GM19239 (cell line): Measurements from ENCODE around the gene RPEL1.
"Not testable (repeated sequence)": the region's sequence is repeated elsewhere in the genome, so short reads cannot be mapped to it uniquely, and the experiment has no call there.

Source experiments
- DNase-seq: peaks from one replicate; pipeline ENCODE4 v3.0.0; 2011; ENCODE audit warnings: low spot score; ENCODE audit not compliant: insufficient read length
- FAIRE-seq: peaks from 2 replicates; lab custom pipeline; 2011; peaks lifted over from hg19 to GRCh38; lab: Jason Lieb, UNC

Gene RPEL1

DNA sequence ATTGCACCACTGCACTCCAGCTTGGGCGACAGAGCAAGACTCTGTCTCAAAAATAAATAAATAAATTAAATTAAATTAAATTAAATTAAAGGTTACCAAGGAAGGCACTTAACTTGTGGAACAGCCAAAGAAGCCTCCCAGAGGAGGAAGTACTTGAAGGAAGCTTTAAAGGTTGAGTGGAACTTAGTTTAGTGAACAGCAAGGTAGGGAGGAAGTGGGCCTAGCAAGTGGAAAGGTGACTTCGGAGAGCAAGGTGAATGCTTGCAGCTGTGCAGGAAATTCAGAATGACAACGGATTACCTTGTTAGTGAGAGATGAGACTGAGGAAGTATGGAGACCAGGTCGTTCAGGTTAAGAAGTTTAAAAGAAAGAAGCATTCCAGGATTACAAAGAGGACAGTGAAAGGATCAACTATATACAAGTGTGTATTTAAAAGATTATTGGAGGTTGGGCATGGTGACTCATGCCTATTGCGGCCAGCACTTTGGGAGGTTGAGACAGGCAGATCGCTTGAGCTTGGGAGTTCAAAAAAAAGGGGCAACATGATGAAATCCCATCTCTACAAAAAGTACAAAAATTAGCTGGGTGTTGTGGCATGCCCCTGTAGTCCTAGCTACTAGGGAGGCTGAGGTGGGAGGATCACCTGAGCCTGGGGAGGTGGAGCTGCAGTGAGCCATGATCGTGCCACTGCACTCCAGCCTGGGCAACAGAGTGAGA is 12.8 kb upstream of the RPEL1 start:
- DNase-seq (no peak), FAIRE-seq (no peak)

DNA sequence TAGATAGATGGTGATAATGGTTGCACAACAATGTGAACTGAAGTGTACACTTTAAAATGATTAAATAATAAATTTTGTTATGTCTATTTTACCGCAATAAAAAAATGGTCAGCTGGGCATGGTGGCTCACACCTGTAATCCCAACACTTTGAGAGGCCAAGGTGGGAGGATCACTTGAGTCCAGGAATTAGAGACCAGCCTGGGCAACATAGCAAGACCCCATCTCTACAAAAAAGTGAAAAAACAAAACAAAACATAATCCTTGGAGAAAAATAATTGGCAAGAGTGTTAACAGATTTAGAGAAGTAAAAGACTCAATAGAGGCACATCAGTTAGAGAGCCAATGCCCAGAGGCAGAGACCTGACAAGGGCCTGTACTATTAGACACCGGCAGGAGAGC is 9.9 kb upstream of the RPEL1 start:
- FAIRE-seq (no peak), DNase-seq (no peak)

DNA sequence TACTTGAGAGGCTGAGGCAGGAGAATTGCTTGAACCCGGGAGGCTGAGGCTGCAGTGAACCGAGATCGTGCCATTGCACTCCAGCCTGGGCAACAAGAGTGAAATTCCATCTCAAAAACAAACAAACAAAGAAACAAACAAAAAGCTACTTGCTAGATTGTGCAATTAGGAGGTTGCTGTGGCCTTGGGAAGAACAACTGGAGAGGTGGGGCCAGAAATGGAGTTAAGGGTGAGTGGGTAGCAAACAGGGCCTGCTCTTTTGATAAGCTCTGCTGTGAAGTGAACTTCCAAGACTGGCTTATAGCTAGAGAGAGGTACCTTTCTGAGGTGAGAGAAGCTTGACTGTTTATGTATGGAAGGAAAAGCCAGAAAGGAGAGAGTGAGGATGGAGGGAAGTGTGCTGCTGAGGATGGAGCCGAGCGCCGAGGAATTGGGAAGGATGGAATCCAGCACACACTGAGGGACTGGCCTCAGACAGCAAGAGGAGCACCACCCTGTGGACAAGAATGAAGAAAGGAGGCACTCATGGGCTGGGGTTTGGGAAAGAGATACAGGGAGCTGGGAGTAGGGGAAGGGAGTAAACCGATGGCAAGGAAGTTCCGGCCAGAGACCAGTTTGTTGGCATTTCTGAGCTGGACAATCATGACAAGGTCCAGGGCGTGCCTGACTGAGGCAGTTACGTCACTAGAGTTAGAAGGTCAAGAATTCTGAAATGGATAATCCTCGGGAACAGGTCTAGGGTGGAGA is 7.0 kb upstream of the RPEL1 start:
- DNase-seq (no peak), FAIRE-seq (no peak)

DNA sequence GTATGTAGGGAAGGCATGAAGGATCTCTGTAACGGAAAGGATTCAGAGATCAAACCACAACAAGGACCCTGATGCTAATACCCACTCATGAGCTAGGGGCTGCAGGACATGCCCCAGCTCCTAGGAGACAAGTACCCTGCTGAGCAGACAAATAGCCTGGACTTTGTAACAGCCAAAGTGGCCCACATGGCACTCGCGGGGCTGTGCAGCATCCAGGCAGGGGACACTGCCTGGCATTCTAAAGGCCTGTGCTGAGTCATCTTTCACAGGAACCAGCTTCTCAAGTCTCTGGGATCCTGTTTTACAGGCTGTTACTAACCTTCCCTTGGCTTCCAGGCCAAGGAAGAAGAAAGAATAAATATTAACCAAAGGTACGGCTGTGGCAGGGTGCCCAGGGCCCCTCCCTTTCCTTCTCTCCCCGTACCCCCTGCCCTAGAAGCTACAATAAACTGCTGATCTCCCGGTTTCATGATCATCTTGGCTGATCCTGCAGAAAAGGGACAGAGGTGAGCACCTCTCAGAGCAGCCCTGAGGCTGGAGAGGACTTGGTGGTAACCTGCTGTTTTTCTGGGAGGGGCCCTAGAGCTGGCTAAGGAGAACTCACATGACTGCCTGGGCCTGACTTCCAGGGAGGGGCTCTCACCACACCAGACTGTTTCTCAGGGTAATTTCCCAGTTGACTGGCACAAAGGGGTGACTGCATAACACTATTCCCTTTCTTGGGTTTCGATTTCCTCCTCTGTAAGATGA is 4.2 kb upstream of the RPEL1 start:
- DNase-seq = no peak
- FAIRE-seq = no peak

DNA sequence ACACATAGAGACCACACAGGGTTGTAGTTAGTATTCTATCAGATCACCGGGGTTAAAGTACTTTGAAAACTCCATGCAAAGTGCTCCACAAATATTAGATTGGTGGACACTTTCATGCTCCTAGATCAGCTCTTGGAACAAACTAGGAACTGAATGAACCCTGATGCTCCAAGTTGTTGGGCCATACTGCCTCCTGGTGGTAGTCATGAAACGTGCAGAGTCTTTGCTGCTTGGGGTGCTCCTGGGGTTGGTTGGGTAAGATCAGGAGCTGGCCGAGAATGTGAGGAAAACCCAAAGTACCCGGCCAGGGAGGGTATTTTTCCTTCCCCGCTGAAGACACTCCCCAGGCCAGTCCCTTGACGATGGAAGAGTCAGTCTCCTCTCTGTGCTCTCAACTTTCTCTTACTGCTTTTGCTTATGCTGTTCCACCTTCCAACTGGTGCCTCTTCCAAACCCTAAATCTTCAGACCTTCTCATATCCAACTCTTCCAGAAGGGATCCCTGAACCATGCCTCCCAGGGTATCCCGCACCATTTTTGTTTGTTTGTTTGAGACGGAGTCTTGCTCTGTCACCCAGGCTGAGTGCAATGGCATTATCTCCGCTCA is 918 bp upstream of the RPEL1 start:
- FAIRE-seq (peak; percentile 84), DNase-seq (peak; percentile 83)

DNA sequence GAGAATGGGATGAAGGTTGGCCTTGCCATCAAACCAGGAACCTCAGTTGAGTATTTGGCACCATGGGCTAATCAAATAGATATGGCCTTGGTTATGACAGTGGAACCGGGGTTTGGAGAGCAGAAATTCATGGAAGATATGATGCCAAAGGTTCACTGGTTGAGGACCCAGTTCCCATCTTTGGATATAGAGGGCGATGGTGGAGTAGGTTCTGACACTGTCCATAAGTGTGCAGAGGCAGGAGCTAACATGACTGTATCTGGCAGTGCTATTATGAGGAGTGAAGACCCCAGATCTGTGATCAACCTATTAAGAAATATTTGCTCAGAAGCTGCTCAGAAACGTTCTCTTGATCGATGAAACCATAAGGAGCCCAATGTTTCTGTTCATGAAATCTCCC is 637 bp downstream of the RPEL1 start:
- no peak for FAIRE-seq

DNA sequence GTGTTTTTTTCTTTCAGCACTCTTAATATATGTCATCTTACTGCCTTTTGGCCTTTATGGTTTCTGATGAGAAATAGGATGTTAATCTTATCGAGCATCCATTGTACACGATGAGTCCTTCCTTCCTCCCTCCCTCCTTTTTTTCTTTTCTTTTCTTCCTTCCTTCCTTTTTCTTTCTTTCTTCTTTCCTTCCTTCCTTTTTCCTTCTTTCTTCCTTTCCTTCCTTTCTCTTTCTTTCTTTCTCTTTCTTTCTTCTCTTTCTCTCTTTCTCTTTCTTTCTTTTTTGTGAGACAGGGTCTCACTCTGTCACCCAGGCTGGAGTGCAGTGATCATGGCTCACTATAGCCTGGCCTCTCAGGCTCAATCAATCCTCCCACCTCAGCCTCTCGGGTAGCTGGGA is 8.4 kb downstream of the RPEL1 start:
- FAIRE-seq (no peak), DNase-seq (no peak)

More for the DNA sequence above, 637 bp downstream of the RPEL1 start:
- no peak for DNase-seq

DNA sequence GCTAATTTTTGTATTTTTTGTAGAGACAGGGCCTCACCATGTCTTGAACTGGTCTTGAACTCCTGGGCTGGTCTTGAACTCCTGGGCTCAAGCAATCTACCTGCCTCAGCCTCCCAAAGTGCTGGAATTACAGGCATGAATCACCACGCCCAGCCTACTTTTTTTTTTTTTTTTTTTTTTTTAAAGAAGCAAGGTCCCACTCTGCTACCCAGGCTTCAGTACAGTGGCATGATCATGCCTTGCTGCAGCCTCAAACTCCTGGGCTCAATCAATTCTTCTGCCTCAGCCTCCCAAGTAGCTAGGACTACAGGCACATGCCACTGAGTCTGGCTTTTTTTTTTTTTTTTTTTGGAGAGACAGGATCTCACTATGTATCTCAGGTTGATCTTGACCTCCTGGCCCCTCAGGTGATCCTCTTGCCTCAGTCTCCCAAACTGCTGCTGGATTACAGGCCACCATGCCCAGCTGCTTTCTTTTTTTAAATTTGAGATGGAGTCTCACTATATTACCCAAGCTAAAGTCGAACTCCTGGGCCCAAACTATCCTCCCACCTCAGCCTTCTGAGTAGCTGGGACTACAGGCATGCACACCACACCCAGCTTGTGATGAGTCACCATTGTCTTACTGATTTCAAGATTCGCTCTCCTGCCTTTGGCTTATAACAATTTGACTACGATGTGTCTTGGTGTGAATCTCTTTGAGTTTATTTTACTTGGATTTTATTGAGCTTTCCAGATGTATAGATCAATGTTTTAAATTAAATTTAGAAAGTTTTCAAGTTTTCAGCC is 9.0 kb downstream of the RPEL1 start:
- no peak for FAIRE-seq
- DNase-seq = no peak

DNA sequence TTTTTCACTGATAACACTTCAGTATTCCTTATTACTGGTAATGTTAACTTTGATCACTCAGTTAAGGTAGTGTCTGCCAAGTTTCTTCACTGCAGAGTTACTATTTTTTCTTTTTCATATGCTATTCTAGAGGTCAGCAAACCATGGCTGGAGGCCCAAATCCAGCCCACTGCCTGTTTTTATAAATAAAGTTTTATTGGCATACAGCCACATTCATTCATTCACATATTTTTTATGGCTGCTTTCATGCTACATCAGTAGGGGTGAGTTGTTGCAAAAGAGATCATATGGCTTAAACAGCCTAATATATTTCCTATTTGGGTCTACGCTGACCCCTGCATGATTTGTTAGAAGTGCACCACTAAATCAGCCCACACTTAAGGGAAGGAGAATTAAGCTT is 10.9 kb downstream of the RPEL1 start:
- DNase-seq (no peak), FAIRE-seq (no peak)

DNA sequence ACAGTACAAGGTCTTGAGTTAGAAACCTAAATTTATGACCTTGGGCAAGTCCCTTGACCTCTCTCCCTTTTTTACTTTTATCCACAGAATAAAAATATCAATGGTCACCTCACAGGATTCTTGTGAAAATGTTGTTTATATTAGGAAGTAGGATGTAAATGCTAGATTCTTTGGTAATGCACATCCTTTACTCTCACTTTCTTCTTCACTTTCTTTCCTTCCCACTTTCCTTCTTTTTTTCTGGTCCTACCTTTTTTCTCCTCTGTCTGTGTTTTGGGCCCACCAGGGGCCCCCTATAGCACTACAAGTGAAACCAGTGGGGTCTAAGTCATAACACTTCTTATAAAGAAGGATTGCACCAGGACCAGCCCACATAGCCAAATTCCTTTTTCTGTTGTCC is 12.1 kb downstream of the RPEL1 start:
- FAIRE-seq = no peak

DNA sequence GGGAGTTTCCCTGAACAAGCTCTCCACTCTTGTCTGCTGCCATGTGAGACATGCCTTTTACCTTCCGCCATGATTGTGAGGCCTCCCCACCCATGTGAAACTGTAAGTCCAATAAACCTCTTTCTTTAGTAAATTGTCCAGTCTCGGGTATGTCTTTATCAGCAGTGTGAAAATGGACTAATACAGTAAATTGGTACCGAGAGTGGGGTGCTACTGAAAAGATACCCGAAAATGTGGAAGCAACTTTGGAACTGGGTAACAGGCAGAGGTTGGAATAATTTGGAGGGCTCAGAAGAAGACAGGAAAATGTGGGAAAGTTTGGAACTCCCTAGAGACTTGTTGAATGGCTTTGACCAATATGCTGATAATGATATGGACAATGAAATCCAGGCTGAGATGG is 13.2 kb downstream of the RPEL1 start:
- FAIRE-seq, DNase-seq: not testable (repeated sequence)

More for the DNA sequence above, 12.1 kb downstream of the RPEL1 start:
- no peak for DNase-seq

DNA sequence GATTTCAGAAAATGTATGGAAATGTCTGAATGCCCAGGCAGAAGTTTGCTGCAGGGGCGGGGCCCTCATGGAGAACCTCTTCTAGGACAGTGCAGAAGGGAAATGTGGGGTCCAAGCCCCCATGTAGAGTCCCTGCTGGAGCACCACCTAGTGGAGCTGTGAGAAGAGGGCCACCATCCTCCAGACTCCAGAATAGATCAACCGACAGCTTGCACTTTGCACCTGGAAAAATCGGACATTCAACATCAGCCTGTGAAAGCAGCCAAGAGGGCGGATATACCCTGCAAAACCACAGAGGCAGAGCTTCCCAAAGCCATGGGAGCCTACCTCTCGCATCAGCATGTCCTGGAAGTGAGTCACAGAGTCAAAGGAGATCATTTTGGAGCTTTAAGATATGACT is 14.3 kb downstream of the RPEL1 start:
- FAIRE-seq (no peak), DNase-seq (no peak)

DNA sequence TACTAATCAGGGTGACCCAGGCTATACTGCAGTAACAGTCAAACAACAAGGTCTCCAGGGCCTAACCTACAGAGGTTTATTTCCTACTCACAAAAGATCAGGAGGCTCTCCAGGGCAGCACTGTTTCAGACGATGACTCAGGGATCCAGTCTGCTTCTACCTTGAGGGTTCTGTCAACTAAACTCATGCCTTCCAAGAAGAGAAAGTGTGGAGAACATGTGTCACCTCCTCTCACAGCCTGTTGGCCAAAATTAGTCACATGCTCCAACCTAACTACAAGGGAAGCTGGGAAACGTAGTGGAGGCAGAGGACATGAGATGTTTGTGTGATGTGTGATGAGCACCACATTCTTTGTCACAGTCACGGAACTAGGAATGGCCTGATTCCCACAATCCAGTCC is 16.5 kb downstream of the RPEL1 start:
- FAIRE-seq (no peak), DNase-seq (no peak)

DNA sequence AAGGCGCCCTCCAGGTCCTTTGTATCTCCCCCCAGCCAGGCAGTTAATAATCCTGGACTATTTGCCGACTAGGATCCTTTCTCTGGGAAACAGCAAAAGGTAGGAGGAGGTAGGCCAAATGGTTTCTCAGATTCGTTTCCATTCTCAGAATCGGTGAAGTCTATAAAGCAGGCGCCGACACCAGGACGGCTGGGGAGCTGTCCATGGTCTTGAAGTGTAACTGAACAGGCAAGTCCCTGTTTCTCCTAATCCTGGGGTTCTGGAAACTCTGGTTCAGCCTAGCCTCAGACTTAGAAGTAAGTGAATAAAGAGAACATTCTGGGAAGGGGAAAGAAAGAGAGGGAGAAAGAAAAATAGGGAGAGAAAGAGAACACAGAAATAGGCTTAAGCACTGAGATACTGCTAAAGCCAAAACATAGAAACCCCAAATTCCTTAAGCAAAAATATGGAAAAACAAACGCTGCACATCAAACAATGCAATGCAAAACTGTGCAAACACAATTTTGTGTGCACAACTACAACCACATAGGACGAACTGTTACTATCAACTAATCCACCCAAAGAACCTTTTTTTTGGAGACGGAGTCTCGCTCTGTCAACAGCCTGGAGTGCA is 20.1 kb downstream of the RPEL1 start:
- DNase-seq = no peak

DNA sequence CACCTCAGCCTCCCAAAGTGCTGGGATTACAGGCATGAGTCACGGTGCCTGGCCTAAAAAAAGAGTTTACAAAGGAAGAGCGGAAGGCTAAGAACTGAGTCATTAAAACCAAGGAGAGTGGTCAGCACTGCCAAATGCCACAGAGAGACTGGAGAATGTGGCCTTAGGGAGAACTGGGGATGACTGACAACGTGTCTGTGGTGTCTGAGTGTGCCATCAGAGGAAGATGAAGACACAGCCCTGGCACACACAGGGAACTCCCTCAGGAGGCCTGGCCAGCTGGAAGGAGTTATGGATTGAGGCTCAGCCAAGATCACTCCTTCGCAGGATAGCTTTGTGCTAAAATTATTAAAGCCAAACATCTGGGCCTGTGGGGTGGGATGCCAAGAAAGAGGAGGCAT is 27.4 kb downstream of the RPEL1 start:
- no peak for DNase-seq
- no peak for FAIRE-seq

More for the DNA sequence above, 20.1 kb downstream of the RPEL1 start:
- no peak for FAIRE-seq

DNA sequence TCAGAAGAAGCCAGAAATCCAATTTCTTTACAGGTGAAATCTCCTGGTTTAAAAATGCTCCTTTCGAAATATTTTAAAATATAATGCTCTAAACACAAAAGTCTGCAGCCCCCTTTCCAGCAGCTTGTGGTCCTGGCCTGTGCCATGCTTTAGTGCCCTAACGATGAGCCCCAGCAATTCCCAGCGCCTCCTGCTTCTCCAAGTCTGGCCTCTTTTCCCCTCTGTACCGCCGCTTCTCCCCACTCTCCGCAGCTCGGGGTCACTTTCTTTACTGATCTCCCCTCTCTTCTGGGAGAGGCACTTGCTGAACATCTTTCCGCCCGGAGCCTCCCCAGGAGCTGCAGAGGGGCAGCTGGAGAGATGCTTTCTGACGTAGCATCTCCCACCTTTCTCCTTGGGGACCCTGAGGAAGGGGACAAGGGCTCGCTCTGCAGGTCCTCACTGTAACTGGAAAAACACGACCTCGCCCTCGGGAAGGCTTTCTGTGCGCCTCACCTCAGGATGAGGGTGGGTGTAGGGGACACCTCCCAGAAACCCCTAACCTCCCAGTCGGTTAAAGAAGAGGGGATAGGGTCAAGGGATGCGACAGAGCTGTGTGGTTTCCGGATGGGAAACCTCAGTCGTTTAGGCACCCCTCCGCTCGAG is 30.7 kb downstream of the RPEL1 start:
- FAIRE-seq (no peak), DNase-seq (no peak)

DNA sequence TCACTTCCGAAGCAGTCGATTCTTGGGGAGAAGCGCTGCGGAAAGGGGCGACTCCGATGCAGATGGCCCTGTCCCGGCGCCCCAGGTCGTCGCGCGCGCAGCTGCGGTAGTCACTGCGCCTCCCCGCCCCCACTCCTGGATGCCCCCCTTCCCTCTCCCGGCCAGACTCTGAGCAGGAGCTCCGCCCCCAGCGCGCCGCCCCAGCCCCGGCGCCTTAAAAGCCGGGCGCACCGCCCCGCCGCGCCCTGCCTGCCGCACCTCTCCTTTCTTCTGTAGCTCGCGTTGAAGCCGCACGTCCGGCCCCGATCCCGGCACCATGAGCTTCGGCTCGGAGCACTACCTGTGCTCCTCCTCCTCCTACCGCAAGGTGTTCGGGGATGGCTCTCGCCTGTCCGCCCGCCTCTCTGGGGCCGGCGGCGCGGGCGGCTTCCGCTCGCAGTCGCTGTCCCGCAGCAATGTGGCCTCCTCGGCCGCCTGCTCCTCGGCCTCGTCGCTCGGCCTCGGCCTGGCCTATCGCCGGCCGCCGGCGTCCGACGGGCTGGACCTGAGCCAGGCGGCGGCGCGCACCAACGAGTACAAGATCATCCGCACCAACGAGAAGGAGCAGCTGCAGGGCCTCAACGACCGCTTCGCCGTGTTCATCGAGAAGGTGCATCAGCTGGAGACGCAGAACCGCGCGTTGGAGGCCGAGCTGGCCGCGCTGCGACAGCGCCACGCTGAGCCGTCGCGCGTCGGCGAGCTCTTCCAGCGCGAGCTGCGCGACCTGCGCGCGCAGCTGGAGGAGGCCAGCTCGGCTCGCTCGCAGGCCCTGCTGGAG is 31.4 kb downstream of the RPEL1 start, which contains the start of gene INA:
Gene INA, plus strand, starts transcription at position 243 of the 817 bp plus-strand sequence. Its CDS starts 74 bp downstream, at position 317.
- FAIRE-seq (no peak), DNase-seq (peak; percentile 46)
